HEK293 (cell line): ENCODE measurements around the gene PDE11A.

ENCODE experiments used
- CTCF ChIA-PET: fragments of 350-600 bp; formaldehyde crosslinking; extraction: SDS; loops from one replicate; lab custom pipeline; 2021; ENCODE audit warnings: antibody characterized with exemption; lab: Yijun Ruan, JAX
- POLR2A ChIA-PET: fragments of 300-600 bp; formaldehyde crosslinking; extraction: SDS; loops from one replicate; lab custom pipeline; 2020; ENCODE audit warnings: antibody characterized with exemption, inconsistent platforms; lab: Yijun Ruan, JAX
- H3K27ac ChIP-seq: fragments of 200-500 bp; sonication (Bioruptor generic); 2 replicates; pipeline ENCODE4 v1.5.1; 2014; ENCODE audit warnings: low read depth, low read length, control low read depth, inconsistent platforms; ENCODE audit errors: extremely low read depth
- H3K36me3 ChIP-seq, 2 experiments: fragments of 200-500 bp in 1 of 2; sonication (Bioruptor generic) in 1 of 2; 1 replicate in 1 of 2; 2 replicates in 1 of 2; pipeline ENCODE4 v1.5.1; 2014 to 2017; ENCODE audit warnings: inconsistent platforms in 2 of 2, low read length in 2 of 2; ENCODE audit not compliant: control insufficient read depth in 2 of 2, insufficient read depth in 1 of 2
- H3K4me1 ChIP-seq: fragments of 200-500 bp; sonication (Bioruptor generic); 2 replicates; pipeline ENCODE4 v1.5.1; 2014; ENCODE audit warnings: mild to moderate bottlenecking, low read length, inconsistent platforms; ENCODE audit not compliant: control insufficient read depth, insufficient read depth
- H3K4me3 ChIP-seq: 2 replicates; pipeline ENCODE4 v1.5.1; 2011; ENCODE audit warnings: low read depth, mild to moderate bottlenecking, control low read depth, low read length, moderate library complexity
- H3K9me3 ChIP-seq: fragments of 200-500 bp; sonication (Bioruptor generic); 2 replicates; pipeline ENCODE4 v1.5.1; 2014; ENCODE audit warnings: low read depth, low read length, inconsistent platforms; ENCODE audit not compliant: control insufficient read depth, insufficient read depth
- EGR2 ChIP-seq: fragments of 450-650 bp; formaldehyde crosslinking; IDR thresholded peaks from 2 replicates; pipeline ENCODE4 v1.5.1; 2016; ENCODE audit warnings: low read depth, missing biosample characterization, missing genetic modification characterization
- GLIS1 ChIP-seq: fragments of 450-650 bp; formaldehyde crosslinking; IDR thresholded peaks from 2 replicates; pipeline ENCODE4 v1.5.1; 2016; ENCODE audit warnings: missing biosample characterization, missing genetic modification characterization
- ZBTB17 ChIP-seq: fragments of 450-650 bp; formaldehyde crosslinking; IDR thresholded peaks from 2 replicates; pipeline ENCODE4 v1.5.1; 2016; ENCODE audit warnings: missing biosample characterization, missing genetic modification characterization
- ZBTB8A ChIP-seq: fragments of 450-650 bp; formaldehyde crosslinking; IDR thresholded peaks from 2 replicates; pipeline ENCODE4 v1.5.1; 2016; ENCODE audit warnings: missing biosample characterization, missing genetic modification characterization
- ZNF16 ChIP-seq: fragments of 450-650 bp; formaldehyde crosslinking; IDR thresholded peaks from 2 replicates; pipeline ENCODE4 v1.5.1; 2016; ENCODE audit warnings: low read depth, missing biosample characterization, missing genetic modification characterization
- ZNF629 ChIP-seq: fragments of 450-650 bp; formaldehyde crosslinking; IDR thresholded peaks from 2 replicates; pipeline ENCODE4 v1.5.1; 2017; ENCODE audit warnings: missing biosample characterization, missing genetic modification characterization
- ZNF660 ChIP-seq: fragments of 450-650 bp; IDR thresholded peaks from 2 replicates; pipeline ENCODE4 v1.5.1; 2018; ENCODE audit warnings: missing biosample characterization, mild to moderate bottlenecking, missing genetic modification characterization
- ZNF670 ChIP-seq: fragments of 450-650 bp; formaldehyde crosslinking; IDR thresholded peaks from 2 replicates; pipeline ENCODE4 v1.5.1; 2016; ENCODE audit warnings: missing biosample characterization, missing genetic modification characterization, low read depth
- ZNF830 ChIP-seq: fragments of 450-650 bp; IDR thresholded peaks from 2 replicates; pipeline ENCODE4 v1.5.0; 2018; ENCODE audit warnings: missing biosample characterization, missing genetic modification characterization, low read depth, mild to moderate bottlenecking, moderate library complexity
- TF ChIP-seq, protein P1 (sequence below): fragments of 450-650 bp; formaldehyde crosslinking; IDR thresholded peaks from 2 replicates; pipeline ENCODE4 v1.5.1; 2016; ENCODE audit warnings: missing biosample characterization, missing genetic modification characterization
- TF ChIP-seq, protein P2 (sequence below): fragments of 450-650 bp; formaldehyde crosslinking; IDR thresholded peaks from 2 replicates; pipeline ENCODE4 v1.5.1; 2017; ENCODE audit warnings: missing biosample characterization, missing genetic modification characterization
- TF ChIP-seq, protein P3 (sequence below): fragments of 450-650 bp; formaldehyde crosslinking; IDR thresholded peaks from 2 replicates; pipeline ENCODE4 v1.5.1; 2016; ENCODE audit warnings: missing biosample characterization, missing genetic modification characterization, borderline replicate concordance
- TF ChIP-seq, protein P4 (sequence below): fragments of 450-650 bp; formaldehyde crosslinking; IDR thresholded peaks from 2 replicates; pipeline ENCODE4 v1.5.1; 2017; ENCODE audit warnings: missing biosample characterization, missing genetic modification characterization
- TF ChIP-seq, protein P5 (sequence below): fragments of 450-650 bp; formaldehyde crosslinking; optimal IDR thresholded peaks from 2 replicates; pipeline ENCODE3; 2016; ENCODE audit warnings: missing biosample characterization, mild to moderate bottlenecking, missing genetic modification characterization

PDE11A gene

DNA sequence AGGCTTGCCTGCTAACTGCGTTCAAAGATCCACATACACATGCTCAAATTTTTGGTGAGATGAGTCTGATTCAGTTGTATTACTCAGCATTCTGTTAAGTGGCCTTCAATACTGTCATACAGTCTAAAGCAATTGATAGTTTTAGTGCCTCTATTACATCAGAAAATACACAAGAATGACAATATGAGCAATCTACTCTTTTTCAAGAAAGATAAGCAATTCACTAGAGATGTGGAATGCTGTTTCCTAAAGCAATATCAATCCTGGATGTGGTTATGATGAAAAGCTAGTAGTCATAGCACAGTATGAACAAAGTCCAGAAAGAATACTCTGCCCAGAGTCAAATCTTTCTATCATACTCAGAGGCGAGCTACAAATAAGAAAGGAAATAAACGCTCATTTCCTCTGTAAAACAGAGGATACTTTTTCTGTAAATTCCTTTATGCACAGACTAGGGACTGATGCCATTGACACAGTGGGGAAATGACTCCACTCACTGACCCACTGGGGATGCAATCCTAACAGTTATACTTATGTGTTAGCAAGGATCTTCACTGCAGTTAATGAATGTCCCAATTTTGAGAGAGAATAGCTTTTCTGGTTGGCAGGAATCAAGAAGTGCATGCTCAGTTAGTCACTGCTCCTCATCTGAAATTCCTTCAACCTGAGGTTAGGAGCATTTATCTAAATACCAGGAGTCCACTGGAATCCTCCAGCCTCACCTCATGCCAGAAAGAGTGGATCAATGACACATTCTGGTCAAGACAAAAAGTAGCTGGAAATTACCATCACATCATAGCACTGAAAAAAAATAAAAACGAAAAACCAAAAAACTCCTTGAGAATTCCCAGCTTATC is 83.3 kb downstream of the PDE11A start:
- ChIA-PET POLR2A (no interaction called here), CTCF (no interaction called here)
- TF ChIP-seq, protein P1, sequence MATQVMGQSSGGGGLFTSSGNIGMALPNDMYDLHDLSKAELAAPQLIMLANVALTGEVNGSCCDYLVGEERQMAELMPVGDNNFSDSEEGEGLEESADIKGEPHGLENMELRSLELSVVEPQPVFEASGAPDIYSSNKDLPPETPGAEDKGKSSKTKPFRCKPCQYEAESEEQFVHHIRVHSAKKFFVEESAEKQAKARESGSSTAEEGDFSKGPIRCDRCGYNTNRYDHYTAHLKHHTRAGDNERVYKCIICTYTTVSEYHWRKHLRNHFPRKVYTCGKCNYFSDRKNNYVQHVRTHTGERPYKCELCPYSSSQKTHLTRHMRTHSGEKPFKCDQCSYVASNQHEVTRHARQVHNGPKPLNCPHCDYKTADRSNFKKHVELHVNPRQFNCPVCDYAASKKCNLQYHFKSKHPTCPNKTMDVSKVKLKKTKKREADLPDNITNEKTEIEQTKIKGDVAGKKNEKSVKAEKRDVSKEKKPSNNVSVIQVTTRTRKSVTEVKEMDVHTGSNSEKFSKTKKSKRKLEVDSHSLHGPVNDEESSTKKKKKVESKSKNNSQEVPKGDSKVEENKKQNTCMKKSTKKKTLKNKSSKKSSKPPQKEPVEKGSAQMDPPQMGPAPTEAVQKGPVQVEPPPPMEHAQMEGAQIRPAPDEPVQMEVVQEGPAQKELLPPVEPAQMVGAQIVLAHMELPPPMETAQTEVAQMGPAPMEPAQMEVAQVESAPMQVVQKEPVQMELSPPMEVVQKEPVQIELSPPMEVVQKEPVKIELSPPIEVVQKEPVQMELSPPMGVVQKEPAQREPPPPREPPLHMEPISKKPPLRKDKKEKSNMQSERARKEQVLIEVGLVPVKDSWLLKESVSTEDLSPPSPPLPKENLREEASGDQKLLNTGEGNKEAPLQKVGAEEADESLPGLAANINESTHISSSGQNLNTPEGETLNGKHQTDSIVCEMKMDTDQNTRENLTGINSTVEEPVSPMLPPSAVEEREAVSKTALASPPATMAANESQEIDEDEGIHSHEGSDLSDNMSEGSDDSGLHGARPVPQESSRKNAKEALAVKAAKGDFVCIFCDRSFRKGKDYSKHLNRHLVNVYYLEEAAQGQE (tag by site-specific recombination) = no peak
- TF ChIP-seq ZBTB17 = peak; percentile 88
- Histone ChIP-seq H3K36me3 (no peaks in the 10 kb centered on the region), H3K4me3 (no peak overlapping the region), H3K27ac (no peak overlapping the region), H3K9me3 (no peaks in the 10 kb centered on the region), H3K4me1 (no peaks in the 10 kb centered on the region; the same call in 1 of the 2 replicates)

DNA sequence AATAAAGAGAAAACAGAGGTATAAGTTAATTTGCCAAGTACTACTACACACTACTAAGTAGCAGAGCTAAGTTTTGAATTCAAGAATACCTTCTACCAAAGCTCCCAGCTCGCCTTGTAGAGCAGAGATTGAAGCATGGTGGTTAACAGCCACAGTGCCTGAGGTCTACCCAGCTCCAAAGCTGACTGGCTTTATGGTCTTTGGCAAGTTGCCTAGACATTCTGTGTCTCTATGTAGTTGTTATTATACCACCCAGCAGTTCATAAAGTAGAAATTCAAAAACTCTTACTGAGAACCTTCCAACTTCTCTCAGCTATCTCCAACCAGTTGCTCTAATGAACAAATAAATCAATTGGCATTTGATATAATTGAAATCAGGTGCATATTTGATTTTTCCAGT is 87.8 kb downstream of the PDE11A start:
- POLR2A ChIA-PET = interaction anchor here (0.7 kb wide), 1 partner anchor 219 kb away, joined by 3 read pairs; no protein-coding TSS in a partner anchor
- CTCF ChIA-PET = interaction anchor here (0.8 to 3.1 kb wide), 11 partner anchors 8 to 185 kb away, joined by 3 to 15 read pairs (median 4); partner anchors contain the start of gene RBM45

DNA sequence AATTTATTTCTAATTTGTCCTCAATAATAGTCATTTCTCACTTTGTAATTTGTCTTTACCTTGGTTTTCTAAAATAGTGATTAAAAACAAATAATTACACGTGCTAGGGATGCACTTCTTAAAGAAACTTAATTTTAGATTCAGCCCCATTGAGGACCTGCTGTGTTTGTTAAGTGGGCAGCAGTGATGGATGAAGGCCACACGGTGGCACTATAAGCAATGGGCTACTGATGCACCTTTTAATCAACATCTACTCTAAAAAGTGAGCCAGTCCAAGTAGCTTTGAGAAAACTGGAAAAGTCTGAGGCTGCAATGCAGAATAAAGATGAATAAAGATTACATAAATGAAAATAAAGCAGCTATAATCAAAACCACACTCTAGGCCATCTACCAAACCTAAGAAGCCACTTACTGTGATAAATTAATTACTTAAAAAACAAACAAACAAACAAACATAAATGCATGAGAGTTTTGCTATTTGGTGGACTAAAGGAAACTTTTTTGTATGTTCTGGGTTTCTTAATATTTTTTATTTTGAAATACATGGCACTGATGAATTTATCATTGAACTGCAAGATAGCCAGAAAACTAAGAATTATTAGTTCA is 89.3 kb downstream of the PDE11A start:
- ChIA-PET CTCF (interaction anchor here (0.5 to 3.1 kb wide), 28 partner anchors 10 to 484 kb away, joined by 3 to 15 read pairs (median 3); partner anchors contain the start of genes PDE11A and RBM45), POLR2A (interaction anchor here (1.1 kb wide), 1 partner anchor 129 kb away, joined by 5 read pairs; the partner anchor contains the start of gene RBM45)
- H3K4me1 ChIP-seq = no peaks in the 10 kb centered on the region; the same call in 1 of the 2 replicates
- TF ChIP-seq, protein P2, sequence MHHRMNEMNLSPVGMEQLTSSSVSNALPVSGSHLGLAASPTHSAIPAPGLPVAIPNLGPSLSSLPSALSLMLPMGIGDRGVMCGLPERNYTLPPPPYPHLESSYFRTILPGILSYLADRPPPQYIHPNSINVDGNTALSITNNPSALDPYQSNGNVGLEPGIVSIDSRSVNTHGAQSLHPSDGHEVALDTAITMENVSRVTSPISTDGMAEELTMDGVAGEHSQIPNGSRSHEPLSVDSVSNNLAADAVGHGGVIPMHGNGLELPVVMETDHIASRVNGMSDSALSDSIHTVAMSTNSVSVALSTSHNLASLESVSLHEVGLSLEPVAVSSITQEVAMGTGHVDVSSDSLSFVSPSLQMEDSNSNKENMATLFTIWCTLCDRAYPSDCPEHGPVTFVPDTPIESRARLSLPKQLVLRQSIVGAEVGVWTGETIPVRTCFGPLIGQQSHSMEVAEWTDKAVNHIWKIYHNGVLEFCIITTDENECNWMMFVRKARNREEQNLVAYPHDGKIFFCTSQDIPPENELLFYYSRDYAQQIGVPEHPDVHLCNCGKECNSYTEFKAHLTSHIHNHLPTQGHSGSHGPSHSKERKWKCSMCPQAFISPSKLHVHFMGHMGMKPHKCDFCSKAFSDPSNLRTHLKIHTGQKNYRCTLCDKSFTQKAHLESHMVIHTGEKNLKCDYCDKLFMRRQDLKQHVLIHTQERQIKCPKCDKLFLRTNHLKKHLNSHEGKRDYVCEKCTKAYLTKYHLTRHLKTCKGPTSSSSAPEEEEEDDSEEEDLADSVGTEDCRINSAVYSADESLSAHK = no peak
- TF ChIP-seq, protein P3, sequence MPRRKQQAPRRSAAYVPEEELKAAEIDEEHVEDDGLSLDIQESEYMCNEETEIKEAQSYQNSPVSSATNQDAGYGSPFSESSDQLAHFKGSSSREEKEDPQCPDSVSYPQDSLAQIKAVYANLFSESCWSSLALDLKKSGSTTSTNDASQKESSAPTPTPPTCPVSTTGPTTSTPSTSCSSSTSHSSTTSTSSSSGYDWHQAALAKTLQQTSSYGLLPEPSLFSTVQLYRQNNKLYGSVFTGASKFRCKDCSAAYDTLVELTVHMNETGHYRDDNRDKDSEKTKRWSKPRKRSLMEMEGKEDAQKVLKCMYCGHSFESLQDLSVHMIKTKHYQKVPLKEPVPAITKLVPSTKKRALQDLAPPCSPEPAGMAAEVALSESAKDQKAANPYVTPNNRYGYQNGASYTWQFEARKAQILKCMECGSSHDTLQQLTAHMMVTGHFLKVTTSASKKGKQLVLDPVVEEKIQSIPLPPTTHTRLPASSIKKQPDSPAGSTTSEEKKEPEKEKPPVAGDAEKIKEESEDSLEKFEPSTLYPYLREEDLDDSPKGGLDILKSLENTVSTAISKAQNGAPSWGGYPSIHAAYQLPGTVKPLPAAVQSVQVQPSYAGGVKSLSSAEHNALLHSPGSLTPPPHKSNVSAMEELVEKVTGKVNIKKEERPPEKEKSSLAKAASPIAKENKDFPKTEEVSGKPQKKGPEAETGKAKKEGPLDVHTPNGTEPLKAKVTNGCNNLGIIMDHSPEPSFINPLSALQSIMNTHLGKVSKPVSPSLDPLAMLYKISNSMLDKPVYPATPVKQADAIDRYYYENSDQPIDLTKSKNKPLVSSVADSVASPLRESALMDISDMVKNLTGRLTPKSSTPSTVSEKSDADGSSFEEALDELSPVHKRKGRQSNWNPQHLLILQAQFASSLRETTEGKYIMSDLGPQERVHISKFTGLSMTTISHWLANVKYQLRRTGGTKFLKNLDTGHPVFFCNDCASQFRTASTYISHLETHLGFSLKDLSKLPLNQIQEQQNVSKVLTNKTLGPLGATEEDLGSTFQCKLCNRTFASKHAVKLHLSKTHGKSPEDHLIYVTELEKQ (tag by site-specific recombination) = no peak
- no peak for TF ChIP-seq ZNF670 (tag by site-specific recombination)
- peak; percentile 81 for TF ChIP-seq ZNF660 (tag by site-specific recombination)
- no peak for TF ChIP-seq ZNF830 (tag by site-specific recombination)
- TF ChIP-seq EGR2 (tag by site-specific recombination) = no peak
- TF ChIP-seq ZNF16 (tag by site-specific recombination) = no peak
- no peak for TF ChIP-seq ZBTB8A (tag by site-specific recombination)
- TF ChIP-seq ZNF629 (tag by site-specific recombination) = no peak

More for the DNA sequence above, 87.8 kb downstream of the PDE11A start:
- TF ChIP-seq GLIS1 = peak; percentile 42; the same call in 1 of the 2 replicates
- TF ChIP-seq, protein P4, sequence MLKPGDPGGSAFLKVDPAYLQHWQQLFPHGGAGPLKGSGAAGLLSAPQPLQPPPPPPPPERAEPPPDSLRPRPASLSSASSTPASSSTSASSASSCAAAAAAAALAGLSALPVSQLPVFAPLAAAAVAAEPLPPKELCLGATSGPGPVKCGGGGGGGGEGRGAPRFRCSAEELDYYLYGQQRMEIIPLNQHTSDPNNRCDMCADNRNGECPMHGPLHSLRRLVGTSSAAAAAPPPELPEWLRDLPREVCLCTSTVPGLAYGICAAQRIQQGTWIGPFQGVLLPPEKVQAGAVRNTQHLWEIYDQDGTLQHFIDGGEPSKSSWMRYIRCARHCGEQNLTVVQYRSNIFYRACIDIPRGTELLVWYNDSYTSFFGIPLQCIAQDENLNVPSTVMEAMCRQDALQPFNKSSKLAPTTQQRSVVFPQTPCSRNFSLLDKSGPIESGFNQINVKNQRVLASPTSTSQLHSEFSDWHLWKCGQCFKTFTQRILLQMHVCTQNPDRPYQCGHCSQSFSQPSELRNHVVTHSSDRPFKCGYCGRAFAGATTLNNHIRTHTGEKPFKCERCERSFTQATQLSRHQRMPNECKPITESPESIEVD (tag by site-specific recombination) = peak; percentile 36; the same call in 1 of the 2 replicates
- TF ChIP-seq, protein P5, sequence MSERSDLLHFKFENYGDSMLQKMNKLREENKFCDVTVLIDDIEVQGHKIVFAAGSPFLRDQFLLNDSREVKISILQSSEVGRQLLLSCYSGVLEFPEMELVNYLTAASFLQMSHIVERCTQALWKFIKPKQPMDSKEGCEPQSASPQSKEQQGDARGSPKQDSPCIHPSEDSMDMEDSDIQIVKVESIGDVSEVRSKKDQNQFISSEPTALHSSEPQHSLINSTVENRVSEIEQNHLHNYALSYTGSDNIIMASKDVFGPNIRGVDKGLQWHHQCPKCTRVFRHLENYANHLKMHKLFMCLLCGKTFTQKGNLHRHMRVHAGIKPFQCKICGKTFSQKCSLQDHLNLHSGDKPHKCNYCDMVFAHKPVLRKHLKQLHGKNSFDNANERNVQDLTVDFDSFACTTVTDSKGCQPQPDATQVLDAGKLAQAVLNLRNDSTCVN (tag by site-specific recombination) = no peak
- TF ChIP-seq, all 188 proteins: peak for 2
- Histone ChIP-seq H3K4me3 (no peak overlapping the region), H3K9me3 (no peaks in the 10 kb centered on the region), H3K27ac (no peak overlapping the region), H3K36me3 (no peaks in the 10 kb centered on the region), H3K4me1 (no peaks in the 10 kb centered on the region; the same call in 1 of the 2 replicates)

More for the DNA sequence above, 89.3 kb downstream of the PDE11A start:
- no peak overlapping the region for H3K4me3 ChIP-seq
- no peaks in the 10 kb centered on the region for H3K9me3 ChIP-seq
- H3K36me3 ChIP-seq = no peaks in the 10 kb centered on the region
- H3K27ac ChIP-seq = no peak overlapping the region
